HepG2 (cell line): ENCODE data around the gene FBP2. TPM values are rescaled to one million over a fixed set of nuclear protein-coding genes. Genes with fewer than 3 reads are reported as not detected.
A peak's percentile ranks its signal among the peaks of the same experiment; 100 is the strongest.

Experiments
- ATAC-seq: fragments of 200-7000 bp; cut with Tn5 transposase; 3 replicates; pipeline ENCODE4 v1.9.1; 2020; ENCODE audit warnings: mild to moderate bottlenecking, moderate library complexity
- BruUV-seq: library from RNA; stranded (reverse); fragments of 400-500 nt; replicated peaks from 2 replicates; lab custom pipeline; 2021; lab: Mats Ljungman, UMichigan
- CTCF ChIA-PET: fragments of 300-600 bp; formaldehyde crosslinking; extraction: SDS; loops from one replicate; lab custom pipeline; 2021; ENCODE audit warnings: low total read pairs, inconsistent platforms, low intra/inter-chr PET ratio; lab: Yijun Ruan, JAX
- POLR2A ChIA-PET: fragments of 350-600 bp; sonication (Branson Sonifier 250); formaldehyde crosslinking; loops from one replicate; lab custom pipeline; 2020; ENCODE audit warnings: antibody characterized with exemption, inconsistent platforms; lab: Yijun Ruan, JAX
- DNase-seq: peaks from one replicate; pipeline ENCODE4 v3.0.0-alpha.2; 2015; ENCODE audit warnings: low spot score
- FAIRE-seq: peaks from 3 replicates; lab custom pipeline; 2011; peaks lifted over from hg19 to GRCh38; lab: Jason Lieb, UNC
- H2AFZ ChIP-seq: one replicate; pipeline ENCODE4 v1.6.1; 2011; ENCODE audit warnings: low read length, inconsistent platforms
- H3K27ac ChIP-seq: fragments of 300-600 bp; 3 replicates; pipeline ENCODE4 v1.8.0; 2011; ENCODE audit warnings: mixed run types, mild to moderate bottlenecking, mixed read lengths, low read length, inconsistent platforms; ENCODE audit not compliant: insufficient read depth; ENCODE audit errors: extremely low read length
- H3K27me3 ChIP-seq, 2 experiments: fragments of 200-600 bp in 1 of 2; 2 replicates in 1 of 2; 3 replicates in 1 of 2; pipeline versions ENCODE4 v1.6.0 to v1.8.0; 2011; ENCODE audit warnings: low read length in 2 of 2, mild to moderate bottlenecking in 2 of 2, moderate library complexity in 2 of 2, inconsistent platforms in 1 of 2; ENCODE audit not compliant: insufficient read depth in 2 of 2, control insufficient read depth in 1 of 2
- H3K36me3 ChIP-seq, 2 experiments: fragments of 200-600 bp in 1 of 2; replicated peaks in 1 of 2; 2 replicates in 1 of 2; 3 replicates in 1 of 2; pipeline versions ENCODE4 v1.5.1 to v1.8.0; 2011; ENCODE audit warnings: low read length in 2 of 2, inconsistent platforms in 1 of 2; ENCODE audit not compliant: insufficient read depth in 2 of 2, control insufficient read depth in 1 of 2
- H3K4me1 ChIP-seq: 2 replicates; pipeline ENCODE4 v1.5.1; 2012; ENCODE audit warnings: low read length, inconsistent platforms; ENCODE audit not compliant: insufficient read depth
- H3K4me2 ChIP-seq: 2 replicates; pipeline ENCODE4 v1.6.0; 2011; ENCODE audit warnings: low read depth, low read length, inconsistent platforms
- H3K4me3 ChIP-seq, 3 experiments: fragments of 200-600 bp in 1 of 3; sonication (generic), shearing (Covaris generic) in 1 of 3; replicated peaks in 1 of 3; 2 replicates each; pipeline ENCODE4 v1.5.1; 2011 to 2016; ENCODE audit warnings: low read length in 3 of 3, inconsistent platforms in 2 of 3, low read depth in 2 of 3, mild to moderate bottlenecking in 2 of 3, control low read depth in 1 of 3, mixed read lengths in 1 of 3; ENCODE audit not compliant: insufficient read depth in 1 of 3
- H3K79me2 ChIP-seq: one replicate; pipeline ENCODE4 v1.6.1; 2011; ENCODE audit warnings: low read length, inconsistent platforms; ENCODE audit not compliant: insufficient read depth
- H3K9ac ChIP-seq: 2 replicates; pipeline ENCODE4 v1.6.0; 2011; ENCODE audit warnings: mild to moderate bottlenecking, low read depth, low read length, inconsistent platforms; ENCODE audit not compliant: insufficient read depth
- H3K9me3 ChIP-seq: 2 replicates; pipeline ENCODE4 v1.5.1; 2012; ENCODE audit warnings: mild to moderate bottlenecking, low read length
- H4K20me1 ChIP-seq: 2 replicates; pipeline ENCODE4 v1.6.0; 2011; ENCODE audit warnings: inconsistent platforms, mild to moderate bottlenecking, low read length, moderate library complexity; ENCODE audit not compliant: insufficient read depth
- ISL2 ChIP-seq: sonication (generic); formaldehyde crosslinking; IDR thresholded peaks from 2 replicates; pipeline ENCODE4 v1.5.0; 2020; ENCODE audit warnings: missing genetic modification reagents
- MED8 ChIP-seq: sonication (generic); formaldehyde crosslinking; IDR thresholded peaks from 2 replicates; pipeline ENCODE4 v1.8.1; 2023; ENCODE audit warnings: mild to moderate bottlenecking, missing genetic modification reagents; ENCODE audit not compliant: insufficient replicate concordance
- NCOR1 ChIP-seq: fragments of 200-600 bp; sonication (generic); IDR thresholded peaks from 2 replicates; pipeline ENCODE4 v1.7.0; 2017; ENCODE audit warnings: antibody characterized with exemption, low read length, borderline replicate concordance
- POLR2A ChIP-seq, 2 experiments: IDR thresholded peaks; 2 replicates each; pipeline ENCODE4 v1.6.1; 2011; ENCODE audit warnings: low read depth in 2 of 2, low read length in 2 of 2, mild to moderate bottlenecking in 1 of 2, moderate library complexity in 1 of 2; ENCODE audit not compliant: insufficient read depth in 1 of 2
- SALL1 ChIP-seq: sonication (generic); formaldehyde crosslinking; IDR thresholded peaks from 2 replicates; pipeline ENCODE4 v1.8.0; 2022; ENCODE audit warnings: mild to moderate bottlenecking, missing genetic modification reagents
- TBX2 ChIP-seq: sonication (generic); formaldehyde crosslinking; IDR thresholded peaks from 2 replicates; pipeline ENCODE4 v1.5.0; 2020; ENCODE audit warnings: missing genetic modification reagents, mild to moderate bottlenecking, borderline replicate concordance
- THAP9 ChIP-seq: sonication (generic); formaldehyde crosslinking; IDR thresholded peaks from 2 replicates; pipeline ENCODE4; 2020; ENCODE audit warnings: missing genetic modification reagents, mild to moderate bottlenecking, borderline replicate concordance
- ZFP91 ChIP-seq: sonication (generic); formaldehyde crosslinking; IDR thresholded peaks from 2 replicates; pipeline ENCODE4 v1.9.0; 2022; ENCODE audit warnings: missing genetic modification reagents, mild to moderate bottlenecking, borderline replicate concordance
- ZMYM4 ChIP-seq: sonication (generic); formaldehyde crosslinking; IDR thresholded peaks from 2 replicates; pipeline ENCODE4 v1.8.1; 2023; ENCODE audit warnings: mild to moderate bottlenecking, missing genetic modification reagents
- ZNF430 ChIP-seq: sonication (generic); formaldehyde crosslinking; IDR thresholded peaks from 2 replicates; pipeline ENCODE4 v1.9.0; 2021; ENCODE audit warnings: mild to moderate bottlenecking, missing genetic modification reagents
- ZNF501 ChIP-seq: sonication (generic); formaldehyde crosslinking; IDR thresholded peaks from 2 replicates; pipeline ENCODE4 v1.5.1; 2020; ENCODE audit warnings: mild to moderate bottlenecking, moderate library complexity, missing genetic modification reagents
- ZNF605 ChIP-seq: sonication (generic); formaldehyde crosslinking; IDR thresholded peaks from 2 replicates; pipeline ENCODE4 v1.8.0; 2022; ENCODE audit warnings: mild to moderate bottlenecking, missing genetic modification reagents
- ZNF687 ChIP-seq: sonication (generic); formaldehyde crosslinking; IDR thresholded peaks from 2 replicates; pipeline ENCODE4 v1.5.1; 2020; ENCODE audit warnings: mild to moderate bottlenecking, missing genetic modification reagents, moderate library complexity
- WGBS: methylation state at CpG from one replicate; pipeline ENCODE4 v1.1.6; 2017; ENCODE audit warnings: low lambda C conversion rate; 5-methylcytosine and 5-hydroxymethylcytosine counted together
- in situ Hi-C: cut with HindIII; loops from 2 replicates; pipeline ENCODE4 v1.10.0; 2017; ENCODE audit warnings: low pct_unique_long_range_greater_than_20kb; ENCODE audit not compliant: extremely low pct_ligation_motif_present
- intact Hi-C: fragments of 100-400 bp; cut with micrococcal nuclease; formaldehyde crosslinking; loops from one replicate; pipeline ENCODE4 v1.10.0; 2022; ENCODE audit not compliant: unreplicated experiment
- polyA plus RNA-seq, 8 experiments: library from polyadenylated mRNA; depleted of rRNA in 3 of 8; stranded (reverse) in 7 of 8; unstranded in 1 of 8; fragments of >200 nt; fragmentation: Illumina TruSeq in 4 of 8; extraction: Trizol in 4 of 8; gene quantifications; 2 replicates each; pipeline versions ENCODE4 v1.2.1 to v1.2.3, GENCODE V29; 2011 to 2016; ENCODE audit warnings: low read depth in 4 of 8, missing spikeins in 1 of 8, mixed read lengths in 1 of 8; ENCODE audit not compliant: insufficient read depth in 1 of 8
- total RNA-seq, 5 experiments: library from RNA; depleted of rRNA; stranded (reverse); fragments of >200 nt; fragmentation: Illumina TruSeq; extraction: Trizol; gene quantifications; 2 replicates each; pipeline ENCODE4 v1.2.3, GENCODE V29; 2016; ENCODE audit warnings: low read depth in 1 of 5

Gene FBP2
- total and polyA plus RNA-seq, 2 of the 13 experiments (the other 11 are each of a cell fraction or from before 2014, with no cell fraction given): not detected

- TF ChIP-seq THAP9: no peak
Measured at GRCh38 chr9:94607423-94607691, 13.7 kb upstream of the FBP2 start (continued).

GRCh38 chr9:94606646-94607422 is 13.2 kb upstream of the FBP2 start:
- Histone ChIP-seq H3K79me2 (no peaks in the 10 kb centered on the region), H3K27ac (peak overlapping the region; percentile 86), H2AFZ (peak overlapping the region; percentile 49), H3K4me2 (peak overlapping the region; percentile 95), H4K20me1 (no peaks in the 10 kb centered on the region), H3K4me1 (peaks cover 78% of the 10 kb centered on the region), H3K4me3 (peak overlapping the region; percentile 56 to 69 (median 63)), H3K9me3 (no peaks in the 10 kb centered on the region), H3K9ac (peak overlapping the region; percentile 65), H3K27me3 (no peaks in the 10 kb centered on the region), H3K36me3 (no peaks in the 10 kb centered on the region)
- peak; percentile 2; the same call in 2 of the 3 replicates for ATAC-seq
- POLR2A ChIA-PET: interaction anchor here (1.2 to 2.8 kb wide), 2 partner anchors 16 to 54 kb away, joined by 3 to 12 read pairs; no protein-coding TSS in a partner anchor
- CTCF ChIA-PET: no interaction called here
- WGBS: 6% methylated on average over 20 of the region's 24 CpGs
- peak; percentile 20 for DNase-seq
- no TSS peak for BruUV-seq
- FAIRE-seq: peak; percentile 46
- in situ Hi-C loops: no loop called here
- intact Hi-C loops: no loop called here
- TF ChIP-seq TBX2 (CRISPR knock-in tag): peak; percentile 29; the same call in 1 of the 2 replicates
- TF ChIP-seq ZFP91 (CRISPR knock-in tag): peak; percentile 41; the same call in 1 of the 2 replicates
- peak; percentile 67 for TF ChIP-seq ZNF687
- 0 out of 4 replicates have a peak, but pooled peaks of 1 of the 2 experiments have one; percentile 25 for TF ChIP-seq POLR2A (IDR thresholded peaks at IDR 0.05; ENCODE audit: insufficient read depth in 1 of 2, low read depth in 2 of 2, low read length in 2 of 2)
- 0 out of 2 replicates have a peak, but pooled peaks have one; percentile 20 for TF ChIP-seq ZNF430 (CRISPR knock-in tag)
- TF ChIP-seq ZMYM4 (CRISPR knock-in tag): 0 out of 2 replicates have a peak, but pooled peaks have one; percentile 28
- 0 out of 2 replicates have a peak, but pooled peaks have one; percentile 12 for TF ChIP-seq ISL2
- TF ChIP-seq NCOR1: no peak
- no peak for TF ChIP-seq MED8 (CRISPR knock-in tag)
- 0 out of 2 replicates have a peak, but pooled peaks have one; percentile 33 for TF ChIP-seq ZNF605 (CRISPR knock-in tag)
- TF ChIP-seq ZNF501: 0 out of 2 replicates have a peak, but pooled peaks have one; percentile 23
- peak; percentile 17 for TF ChIP-seq SALL1 (CRISPR knock-in tag)
